ENCODE measurements around the gene CAND2.

CAND2 gene

DNA sequence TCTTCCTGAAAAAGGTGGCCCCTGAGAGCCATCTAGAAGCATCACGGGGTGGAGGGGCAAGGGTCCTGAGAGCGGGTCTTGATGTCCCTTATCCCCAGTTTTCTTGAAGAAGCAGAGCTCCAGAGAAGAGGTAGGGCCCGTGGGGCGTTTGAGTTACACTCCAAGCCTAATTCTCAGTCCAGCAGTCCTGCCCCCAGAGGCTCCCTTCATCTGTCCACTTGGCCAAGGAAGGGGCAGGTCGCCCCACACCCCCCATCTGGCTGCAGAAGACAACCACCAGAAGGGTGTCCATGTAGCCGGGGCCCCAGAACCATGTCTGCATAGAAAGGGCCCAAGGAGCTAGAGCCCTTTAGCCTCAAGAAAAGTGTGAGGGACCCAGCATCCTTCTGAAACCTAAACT lies 70.4 kb downstream of the CAND2 start:
- no peak for TF ChIP-seq ZNF274 (IDR thresholded peaks at IDR 0.05; ENCODE audit: low read depth, low read length)
- H3K36me3 ChIP-seq (ENCODE audit: insufficient read depth, insufficient read length, low read length): no peaks in the 10 kb centered on the region
- H3K9me3 ChIP-seq (ENCODE audit: insufficient read depth, low read length): peaks cover 12% of the 10 kb centered on the region
- no peak overlapping the region for H3K9ac ChIP-seq (ENCODE audit: insufficient read length, low read depth)
- H3K4me1 ChIP-seq (ENCODE audit: insufficient read depth, insufficient read length): peaks cover 4% of the 10 kb centered on the region
- no peak for DNase-seq (ENCODE audit: low read depth, low spot score)
- H3K4me3 ChIP-seq (ENCODE audit: insufficient read length, low read depth): no peak overlapping the region
- peaks cover 47% of the 10 kb centered on the region for H3K27me3 ChIP-seq (ENCODE audit: insufficient read depth, insufficient read length)

DNA sequence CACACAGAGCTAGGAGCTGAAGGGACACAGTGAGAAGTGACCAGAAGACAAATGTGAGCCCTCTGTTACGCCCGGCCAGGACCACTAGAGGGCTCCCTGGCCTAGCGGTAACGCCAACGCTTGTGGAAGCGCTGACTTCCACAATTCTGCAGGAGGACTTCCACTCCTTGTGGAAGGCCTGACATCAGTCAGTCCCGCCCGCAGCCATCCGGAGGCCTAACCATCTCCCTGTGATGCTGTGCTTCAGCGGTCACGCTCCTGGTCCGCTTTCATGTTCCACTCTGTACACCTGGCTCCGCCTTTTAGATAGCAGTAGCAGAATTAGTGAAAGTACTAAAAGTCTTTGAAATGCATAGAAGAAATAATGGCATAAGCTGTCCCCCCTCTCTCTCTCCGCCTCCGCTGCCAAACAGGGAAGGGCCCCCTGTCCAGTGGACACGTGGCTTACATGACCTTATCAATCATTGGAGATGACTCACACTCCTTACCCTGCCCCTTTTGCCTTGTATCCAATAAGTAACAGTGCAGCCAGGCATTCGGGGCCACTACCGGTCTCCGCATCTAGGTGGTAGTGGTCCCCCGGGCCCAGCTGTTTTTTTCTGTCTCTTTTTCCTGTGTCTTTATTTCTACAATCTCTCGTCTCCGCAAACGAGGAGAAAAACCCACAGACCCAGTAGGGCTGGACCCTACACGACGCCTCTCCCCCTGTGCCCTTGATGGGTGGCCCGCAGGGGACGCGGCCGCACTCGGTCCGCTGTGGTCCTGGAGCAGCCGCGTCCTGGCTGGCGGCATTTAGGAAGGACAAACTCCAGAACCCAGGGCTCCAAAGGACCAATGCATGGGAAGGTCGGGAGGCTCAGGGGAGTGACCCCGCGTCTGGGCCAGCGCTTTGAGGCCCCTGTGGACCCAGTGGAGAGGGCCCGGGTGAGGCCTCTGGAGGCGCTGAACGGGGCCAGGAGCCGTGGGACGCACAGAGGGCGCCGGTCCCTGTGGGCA lies 71.9 kb downstream of the CAND2 start:
- peak overlapping the region; percentile 69 for H3K9ac ChIP-seq (ENCODE audit: insufficient read length, low read depth)
- TF ChIP-seq YY1 (IDR thresholded peaks at IDR 0.05; ENCODE audit: insufficient read depth, insufficient read length): no peak
- no peak for TF ChIP-seq ZNF274 (IDR thresholded peaks at IDR 0.05; ENCODE audit: low read depth, low read length)
- TF ChIP-seq SUZ12 (IDR thresholded peaks at IDR 0.05; ENCODE audit: extremely low read depth, insufficient read depth, insufficient read length): no peak
- peaks cover 52% of the 10 kb centered on the region for H3K27me3 ChIP-seq (ENCODE audit: insufficient read depth, insufficient read length)
- peaks cover 12% of the 10 kb centered on the region for H3K9me3 ChIP-seq (ENCODE audit: insufficient read depth, low read length)
- no peaks in the 10 kb centered on the region for H3K36me3 ChIP-seq (ENCODE audit: insufficient read depth, insufficient read length, low read length)
- peaks cover 4% of the 10 kb centered on the region for H3K4me1 ChIP-seq (ENCODE audit: insufficient read depth, insufficient read length)
- peak; percentile 51 for DNase-seq (ENCODE audit: low read depth, low spot score)
- peak overlapping the region; percentile 71 for H3K4me3 ChIP-seq (ENCODE audit: insufficient read length, low read depth)

DNA sequence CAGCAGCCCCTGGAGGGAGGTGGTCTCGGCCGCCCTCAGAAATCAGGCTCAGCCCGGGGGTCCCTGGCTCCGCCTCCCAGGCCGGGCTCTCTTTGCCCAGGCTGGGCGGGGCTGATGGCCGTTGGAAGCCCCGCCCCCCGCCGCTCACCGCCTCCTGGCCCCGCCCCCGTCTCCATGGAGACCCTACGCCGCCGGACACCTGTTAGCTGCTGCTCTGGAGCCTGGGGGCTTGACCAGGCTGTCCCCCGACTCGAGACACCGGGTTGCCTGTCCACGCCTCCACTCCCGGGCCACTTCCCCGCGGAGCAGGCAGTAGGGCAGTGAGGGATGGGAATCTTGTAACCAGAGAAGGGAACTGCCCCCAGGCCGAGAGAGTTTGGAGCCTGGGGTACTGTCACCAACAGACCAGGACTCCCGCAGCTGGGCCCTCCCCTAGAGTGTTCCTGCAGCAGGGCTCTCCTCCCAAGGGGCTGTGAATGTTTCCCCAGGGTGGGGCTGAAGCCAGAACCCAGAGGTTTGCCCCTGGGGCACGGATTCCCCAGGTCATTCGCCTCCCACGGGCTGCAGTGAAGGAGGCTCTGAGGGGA lies 72.6 kb downstream of the CAND2 start:
- H3K4me3 ChIP-seq (ENCODE audit: insufficient read length, low read depth): peak overlapping the region; percentile 71

DNA sequence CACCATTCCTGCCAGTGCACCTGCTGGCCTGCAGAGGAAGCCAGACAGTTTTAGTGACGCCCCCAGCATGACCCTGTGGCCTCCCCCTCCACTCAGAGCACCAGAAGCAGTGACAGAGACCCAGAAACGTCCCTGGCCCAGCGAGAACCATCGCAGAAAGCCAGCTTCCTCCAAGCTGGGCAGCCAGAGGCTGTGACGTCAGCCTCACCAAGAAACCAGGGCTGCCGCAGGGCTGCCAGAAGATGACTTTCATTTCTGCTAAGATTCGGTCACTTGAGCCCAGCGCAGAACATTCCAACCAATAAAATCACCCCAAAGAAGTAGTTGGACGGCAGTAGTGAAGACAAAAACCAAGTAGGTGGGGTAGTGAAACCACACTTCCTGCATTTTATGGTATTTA lies 74.5 kb downstream of the CAND2 start:
- Histone ChIP-seq H3K27me3 (ENCODE audit: insufficient read depth, insufficient read length) (peaks cover 69% of the 10 kb centered on the region), H3K36me3 (ENCODE audit: insufficient read depth, insufficient read length, low read length) (no peaks in the 10 kb centered on the region), H3K9me3 (ENCODE audit: insufficient read depth, low read length) (peaks cover under 1% of the 10 kb centered on the region; the same call in 1 of the 2 replicates), H3K4me3 (ENCODE audit: insufficient read length, low read depth) (no peak overlapping the region), H3K9ac (ENCODE audit: insufficient read length, low read depth) (no peak overlapping the region), H3K4me1 (ENCODE audit: insufficient read depth, insufficient read length) (peaks cover 11% of the 10 kb centered on the region)
- TF ChIP-seq YY1 (IDR thresholded peaks at IDR 0.05; ENCODE audit: insufficient read depth, insufficient read length): no peak
- no peak for TF ChIP-seq ZNF274 (IDR thresholded peaks at IDR 0.05; ENCODE audit: low read depth, low read length)
- no peak for TF ChIP-seq SUZ12 (IDR thresholded peaks at IDR 0.05; ENCODE audit: extremely low read depth, insufficient read depth, insufficient read length)
- DNase-seq (ENCODE audit: low read depth, low spot score): no peak

More for the DNA sequence above, 72.6 kb downstream of the CAND2 start:
- Histone ChIP-seq H3K4me1 (ENCODE audit: insufficient read depth, insufficient read length) (peaks cover 6% of the 10 kb centered on the region), H3K9me3 (ENCODE audit: insufficient read depth, low read length) (peaks cover 12% of the 10 kb centered on the region), H3K36me3 (ENCODE audit: insufficient read depth, insufficient read length, low read length) (no peaks in the 10 kb centered on the region), H3K27me3 (ENCODE audit: insufficient read depth, insufficient read length) (peaks cover 53% of the 10 kb centered on the region), H3K9ac (ENCODE audit: insufficient read length, low read depth) (peak overlapping the region; percentile 69)
- TF ChIP-seq SUZ12 (IDR thresholded peaks at IDR 0.05; ENCODE audit: extremely low read depth, insufficient read depth, insufficient read length): no peak
- no peak for TF ChIP-seq ZNF274 (IDR thresholded peaks at IDR 0.05; ENCODE audit: low read depth, low read length)
- TF ChIP-seq YY1 (IDR thresholded peaks at IDR 0.05; ENCODE audit: insufficient read depth, insufficient read length): no peak
- DNase-seq (ENCODE audit: low read depth, low spot score): no peak

DNA sequence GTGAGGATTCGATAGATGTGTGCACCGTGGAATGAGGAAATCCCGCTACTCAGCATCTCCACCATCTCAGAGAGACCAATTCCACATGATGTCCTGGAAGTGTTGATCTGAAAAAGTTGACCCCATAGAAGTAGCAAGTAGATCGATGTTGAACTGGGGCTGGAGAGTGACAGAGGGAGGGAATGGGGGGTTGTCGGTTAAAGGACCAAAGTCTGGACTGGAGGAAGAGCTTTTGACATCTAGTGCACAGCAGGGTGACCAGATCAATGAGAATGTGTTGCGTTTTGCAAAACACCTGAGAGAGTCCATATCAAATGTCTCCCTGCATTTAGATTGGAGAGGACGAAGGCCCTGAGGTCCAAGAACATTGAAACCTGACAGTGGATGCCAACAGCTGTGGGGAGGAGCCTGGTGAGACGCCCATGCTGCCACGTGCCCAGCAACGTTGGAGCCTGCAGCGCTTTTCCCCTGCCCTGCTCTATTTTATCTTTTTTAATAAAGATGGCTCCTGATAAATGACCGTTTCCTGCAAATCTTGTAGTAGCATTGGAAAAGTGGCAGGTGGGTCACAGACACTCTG lies 75.0 kb downstream of the CAND2 start:
- Histone ChIP-seq H3K4me3 (ENCODE audit: insufficient read length, low read depth) (no peak overlapping the region), H3K36me3 (ENCODE audit: insufficient read depth, insufficient read length, low read length) (no peaks in the 10 kb centered on the region), H3K9me3 (ENCODE audit: insufficient read depth, low read length) (no peaks in the 10 kb centered on the region), H3K9ac (ENCODE audit: insufficient read length, low read depth) (no peak overlapping the region), H3K4me1 (ENCODE audit: insufficient read depth, insufficient read length) (peaks cover 14% of the 10 kb centered on the region), H3K27me3 (ENCODE audit: insufficient read depth, insufficient read length) (peaks cover 72% of the 10 kb centered on the region)
- no peak for DNase-seq (ENCODE audit: low read depth, low spot score)
- TF ChIP-seq ZNF274 (IDR thresholded peaks at IDR 0.05; ENCODE audit: low read depth, low read length) (no peak), SUZ12 (IDR thresholded peaks at IDR 0.05; ENCODE audit: extremely low read depth, insufficient read depth, insufficient read length) (no peak), YY1 (IDR thresholded peaks at IDR 0.05; ENCODE audit: insufficient read depth, insufficient read length) (no peak)

DNA sequence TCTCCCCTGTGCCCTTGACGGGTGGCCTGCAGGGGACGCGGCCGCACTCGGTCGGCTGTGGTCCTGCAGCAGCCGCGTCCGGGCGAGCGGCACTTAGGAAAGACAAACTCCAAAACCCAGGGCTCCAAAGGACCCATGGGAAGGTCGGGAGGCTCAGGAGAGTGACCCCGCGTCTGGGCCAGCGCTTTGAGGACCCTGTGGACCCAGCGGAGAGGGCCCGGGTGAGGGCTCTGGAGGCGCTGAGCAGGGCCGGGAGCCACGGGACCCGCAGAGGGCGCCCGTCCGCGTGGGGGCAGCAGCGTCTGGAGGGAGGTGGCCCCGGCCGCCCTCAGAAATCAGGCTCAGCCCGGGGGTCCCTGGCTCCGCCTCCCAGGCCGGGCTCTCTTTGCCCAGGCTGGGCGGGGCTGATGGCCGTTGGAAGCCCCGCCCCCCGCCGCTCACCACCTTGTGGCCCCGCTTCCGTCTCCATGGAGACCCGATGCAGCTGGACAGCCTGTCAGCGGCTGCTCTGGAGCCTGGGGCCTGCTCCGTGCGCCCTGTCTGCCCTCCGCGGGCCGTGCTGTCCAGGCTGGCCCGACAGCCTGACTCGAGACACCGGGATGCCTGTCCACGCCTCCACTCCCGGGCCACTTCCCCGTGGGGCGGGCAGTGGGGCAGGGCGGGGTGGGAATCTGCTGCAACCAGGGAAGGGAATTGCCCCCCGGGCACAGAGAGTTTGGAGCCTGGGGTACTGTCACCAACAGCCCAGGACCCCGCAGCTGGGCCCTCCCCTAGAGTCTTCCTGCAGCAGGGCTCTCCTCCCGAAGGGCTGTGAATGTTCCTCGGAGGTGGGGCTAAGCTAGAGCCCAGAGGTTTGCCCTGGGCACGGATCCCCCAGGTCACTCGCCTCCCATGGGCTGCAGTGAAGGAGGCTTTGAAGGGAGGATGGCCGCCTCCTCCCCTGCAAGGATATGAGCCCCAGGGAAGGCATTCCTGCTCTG lies 79.7 kb downstream of the CAND2 start:
- DNase-seq (ENCODE audit: low read depth, low spot score): peak; percentile 43
- peak overlapping the region; percentile 17 for H3K4me3 ChIP-seq (ENCODE audit: insufficient read length, low read depth)
- peaks cover 12% of the 10 kb centered on the region for H3K4me1 ChIP-seq (ENCODE audit: insufficient read depth, insufficient read length)
- H3K9ac ChIP-seq (ENCODE audit: insufficient read length, low read depth): peak overlapping the region; percentile 66
- no peaks in the 10 kb centered on the region for H3K36me3 ChIP-seq (ENCODE audit: insufficient read depth, insufficient read length, low read length)
- H3K27me3 ChIP-seq (ENCODE audit: insufficient read depth, insufficient read length): peaks cover 74% of the 10 kb centered on the region
- no peaks in the 10 kb centered on the region for H3K9me3 ChIP-seq (ENCODE audit: insufficient read depth, low read length)
- TF ChIP-seq YY1 (IDR thresholded peaks at IDR 0.05; ENCODE audit: insufficient read depth, insufficient read length): no peak

All from NT2/D1 (cell line).